Activated T-helper 2 cell treated with anti-CD3 and anti-CD28 coated beads, Interferon-gamma antibody, Interleukin-2, Interleukin-4, amounts not matched to agents 10 μg/mL and 5 μg/mL and 100 μg/mL, durations not matched to agents 14 hours and 24 hours and 36 hours (primary cell): ENCODE measurements around the gene FANCM. TPM values are rescaled to one million over a fixed set of nuclear protein-coding genes. Genes with fewer than 3 reads are reported as not detected.
"Not testable (repeated sequence)": the region's sequence is repeated elsewhere in the genome, so short reads cannot be mapped to it uniquely, and the experiment has no call there.

Source experiments
- DNase-seq: peaks from one replicate; pipeline ENCODE4 v3.0.0; 2021; ENCODE audit warnings: low spot score
- H3K27ac Mint-ChIP-seq: one replicate; pipeline ENCODE4 v1.8.0; 2021; ENCODE audit warnings: mixed read lengths
- H3K27me3 Mint-ChIP-seq: one replicate; pipeline ENCODE4 v1.8.0; 2021; ENCODE audit warnings: low read depth, mixed read lengths
- H3K36me3 Mint-ChIP-seq: one replicate; pipeline ENCODE4 v1.8.0; 2021; ENCODE audit warnings: low read depth, mixed read lengths
- H3K4me1 Mint-ChIP-seq: one replicate; pipeline ENCODE4 v1.8.0; 2021; ENCODE audit warnings: low read depth, mixed read lengths
- H3K4me3 Mint-ChIP-seq: one replicate; pipeline ENCODE4 v1.8.0; 2021; ENCODE audit warnings: low read depth, mild to moderate bottlenecking, moderate library complexity, mixed read lengths
- H3K9me3 Mint-ChIP-seq: one replicate; pipeline ENCODE4 v1.8.0; 2021; ENCODE audit warnings: mixed read lengths
- intact Hi-C: fragments of 100-400 bp; cut with micrococcal nuclease; formaldehyde crosslinking; loops from one replicate; pipeline ENCODE4 v1.15.1; 2023
- total RNA-seq: library from RNA; stranded (reverse); gene quantifications from 2 replicates; pipeline ENCODE4 v1.2.3, GENCODE V29; 2022

Gene FANCM
- total RNA-seq, 1 donor from 2014 or later, result 14.4 TPM

DNA sequence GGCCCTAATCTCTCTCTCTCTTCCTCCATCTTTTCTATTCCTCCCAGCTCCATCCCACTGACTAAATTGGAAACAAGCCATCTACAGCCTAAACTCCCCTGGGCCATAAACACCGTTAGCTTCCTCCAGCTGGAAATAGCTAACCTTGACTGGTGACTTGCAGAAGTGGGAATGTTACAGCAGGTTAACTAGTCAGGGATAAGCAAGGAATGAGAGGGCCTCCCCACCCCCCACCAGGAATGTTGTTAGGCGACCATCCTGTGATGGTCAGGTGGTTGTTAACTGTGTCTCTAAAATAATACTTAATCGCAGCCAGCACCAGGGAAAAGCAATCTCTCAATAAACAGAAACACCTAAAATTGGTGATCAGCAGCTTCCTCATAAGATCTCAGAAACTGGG is 76.5 kb downstream of the FANCM start:
- no peak for DNase-seq
- Mint-ChIP-seq H3K4me1 (peaks cover 2% of the 10 kb centered on the region), H3K9me3 (no peaks in the 10 kb centered on the region), H3K36me3 (peaks cover 64% of the 10 kb centered on the region), H3K4me3 (no peak overlapping the region), H3K27ac (peak overlapping the region; percentile 3), H3K27me3 (no peaks in the 10 kb centered on the region)
- intact Hi-C loops, result no loop called here

DNA sequence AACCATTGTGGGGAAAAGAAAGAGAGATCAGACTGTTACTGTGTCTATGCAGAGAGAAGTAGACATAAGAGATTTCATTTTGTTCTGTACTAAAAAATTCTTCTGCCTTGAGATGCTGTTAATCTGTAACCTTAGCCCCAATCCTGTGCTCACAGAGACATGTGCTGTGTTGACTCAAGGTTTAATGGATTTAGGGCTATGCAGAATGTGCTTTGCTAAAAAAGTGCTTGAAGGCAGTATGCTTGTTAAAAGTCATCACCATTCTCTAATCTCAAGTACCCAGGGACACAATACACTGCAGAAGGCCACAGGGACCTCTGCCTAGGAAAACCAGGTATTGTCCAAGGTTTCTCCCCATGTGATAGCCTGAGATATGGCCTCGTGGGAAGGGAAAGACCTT is 78.0 kb downstream of the FANCM start:
- DNase-seq, H3K4me1 Mint-ChIP-seq, intact Hi-C loops, H3K9me3 Mint-ChIP-seq, H3K4me3 Mint-ChIP-seq, H3K27ac Mint-ChIP-seq, H3K27me3 Mint-ChIP-seq: not testable (repeated sequence)
- H3K36me3 Mint-ChIP-seq, result peaks cover 69% of the 10 kb centered on the region

DNA sequence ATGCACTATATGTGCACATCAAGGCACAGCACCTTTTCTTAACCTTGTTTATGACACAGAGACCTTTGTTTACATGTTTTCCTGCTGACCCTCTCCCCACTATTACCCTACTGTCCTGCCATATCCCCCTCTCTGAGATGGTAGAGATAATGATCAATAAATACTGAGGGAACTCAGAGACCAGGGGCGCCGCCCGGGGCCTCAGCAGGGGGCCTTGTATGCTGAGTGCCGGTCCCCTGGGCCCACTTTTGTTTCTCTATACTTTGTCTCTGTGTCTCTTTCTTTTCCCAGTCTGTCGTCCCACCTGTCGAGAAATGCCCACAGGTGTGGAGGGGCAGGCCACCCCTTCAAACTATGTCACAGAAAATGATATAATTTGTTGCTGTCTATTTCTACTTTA is 78.6 kb downstream of the FANCM start:
- H3K4me1 Mint-ChIP-seq, H3K27me3 Mint-ChIP-seq, DNase-seq, H3K9me3 Mint-ChIP-seq, intact Hi-C loops, H3K4me3 Mint-ChIP-seq, H3K27ac Mint-ChIP-seq: not testable (repeated sequence)
- peaks cover 69% of the 10 kb centered on the region for H3K36me3 Mint-ChIP-seq

DNA sequence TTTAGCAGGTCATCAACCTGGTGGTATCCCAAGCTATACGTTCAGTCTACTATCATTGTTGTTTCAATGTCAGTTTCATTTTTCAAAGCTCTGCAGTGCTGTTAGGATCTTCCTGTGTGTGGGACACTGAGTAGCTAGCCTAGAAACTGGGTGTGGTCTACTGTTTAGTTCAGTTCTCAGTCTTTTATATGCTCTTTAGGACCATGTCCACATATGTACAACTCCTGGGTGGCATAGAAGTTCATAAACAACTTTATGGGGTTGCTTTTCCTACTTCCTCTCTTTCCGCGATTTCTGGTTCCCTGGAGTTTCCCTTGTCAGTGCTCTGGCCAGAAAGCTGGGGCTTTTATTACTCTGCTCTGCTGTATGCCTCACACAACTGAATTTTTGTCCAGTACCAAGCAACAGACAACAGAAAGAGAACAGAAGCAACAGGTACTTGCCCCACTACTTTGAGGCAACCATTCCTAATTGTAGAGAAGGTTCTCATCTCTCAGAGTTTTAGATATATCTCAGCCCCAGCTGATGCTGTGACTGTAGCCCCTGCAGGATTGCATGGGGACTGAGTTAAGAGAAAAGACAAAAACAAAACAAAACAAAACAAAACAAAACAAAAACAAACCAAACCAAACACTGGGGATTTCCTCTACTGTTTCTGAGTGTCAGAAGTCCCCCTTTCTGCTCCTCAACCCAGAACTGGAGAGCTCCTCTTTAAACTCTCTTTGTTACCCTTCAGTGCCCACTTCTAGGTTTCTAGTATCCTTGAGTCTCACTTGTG is 86.9 kb downstream of the FANCM start:
- intact Hi-C loops, result no loop called here
- no peak for DNase-seq
- Mint-ChIP-seq H3K4me3 (no peak overlapping the region), H3K36me3 (peaks cover 66% of the 10 kb centered on the region), H3K27ac (peak overlapping the region; percentile 31), H3K9me3 (no peaks in the 10 kb centered on the region), H3K4me1 (peaks cover 29% of the 10 kb centered on the region), H3K27me3 (no peaks in the 10 kb centered on the region)

DNA sequence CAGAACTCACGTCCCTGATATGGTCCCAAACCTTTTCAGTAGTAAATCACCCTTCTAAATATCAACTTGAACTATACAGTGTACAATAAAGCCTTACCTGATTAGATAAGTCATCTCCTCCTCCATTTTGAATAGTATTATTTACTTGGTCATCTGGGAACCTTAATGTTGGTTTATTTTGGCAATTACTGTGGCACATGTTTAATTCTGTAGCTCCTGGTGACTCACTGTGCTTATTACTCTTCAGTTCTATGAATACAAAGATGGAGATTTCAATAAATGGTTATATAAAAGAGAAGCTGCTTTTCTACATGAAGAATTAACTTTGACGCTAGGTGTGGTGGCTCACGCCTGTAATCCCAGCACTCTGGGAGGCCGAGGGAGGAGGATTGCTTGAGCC is 91.8 kb downstream of the FANCM start:
- intact Hi-C loops, result no loop called here
- Mint-ChIP-seq H3K4me3 (no peak overlapping the region), H3K4me1 (peaks cover 27% of the 10 kb centered on the region), H3K9me3 (no peaks in the 10 kb centered on the region), H3K36me3 (peaks cover 77% of the 10 kb centered on the region), H3K27ac (no peak overlapping the region), H3K27me3 (no peaks in the 10 kb centered on the region)
- DNase-seq, result no peak

DNA sequence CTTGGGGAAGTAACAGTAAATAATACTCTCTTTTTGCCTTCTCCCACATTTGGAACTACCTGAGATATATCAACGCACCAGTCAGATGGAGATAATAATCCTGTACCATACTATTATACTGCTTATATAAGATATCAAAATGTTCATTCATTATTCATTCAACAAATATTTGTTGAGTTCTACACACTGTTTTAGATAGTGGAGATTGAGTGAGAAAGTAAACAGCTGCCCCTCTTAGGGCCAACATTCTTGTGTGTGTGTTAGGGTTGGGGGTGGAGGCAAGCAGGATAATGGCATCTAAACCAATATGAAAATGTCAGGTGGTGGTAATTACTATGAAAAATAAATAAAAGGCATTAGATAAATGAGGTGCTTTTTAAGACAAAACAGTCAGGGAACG is 103.3 kb downstream of the FANCM start:
- intact Hi-C loops, result no loop called here
- Mint-ChIP-seq H3K27me3 (no peaks in the 10 kb centered on the region), H3K9me3 (no peaks in the 10 kb centered on the region), H3K4me3 (no peak overlapping the region), H3K4me1 (peaks cover 3% of the 10 kb centered on the region), H3K27ac (no peak overlapping the region), H3K36me3 (peaks cover 26% of the 10 kb centered on the region)
- DNase-seq, result no peak

DNA sequence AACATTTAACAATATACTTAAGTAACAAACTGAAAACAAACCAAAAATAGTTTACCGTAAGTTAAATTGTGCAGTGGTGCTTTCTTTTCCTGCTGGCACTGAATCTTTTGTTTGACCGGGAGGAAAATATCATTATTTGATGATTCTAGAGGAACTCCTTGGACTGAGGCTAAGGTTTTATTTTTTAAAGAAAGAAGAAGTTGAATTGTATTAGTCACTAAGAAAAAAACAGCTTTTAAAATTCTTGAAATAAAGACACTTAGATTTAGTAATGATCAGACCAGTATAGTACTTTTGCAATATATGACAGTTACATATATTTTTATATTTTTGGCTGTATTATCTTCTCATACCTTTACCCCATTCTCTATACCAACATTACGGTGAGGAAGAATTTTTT is 107.0 kb downstream of the FANCM start:
- Mint-ChIP-seq H3K27me3 (no peaks in the 10 kb centered on the region), H3K4me1 (peaks cover 3% of the 10 kb centered on the region), H3K9me3 (no peaks in the 10 kb centered on the region), H3K4me3 (no peak overlapping the region), H3K27ac (no peak overlapping the region), H3K36me3 (peaks cover 12% of the 10 kb centered on the region)
- DNase-seq, result no peak
- intact Hi-C loops, result no loop called here

DNA sequence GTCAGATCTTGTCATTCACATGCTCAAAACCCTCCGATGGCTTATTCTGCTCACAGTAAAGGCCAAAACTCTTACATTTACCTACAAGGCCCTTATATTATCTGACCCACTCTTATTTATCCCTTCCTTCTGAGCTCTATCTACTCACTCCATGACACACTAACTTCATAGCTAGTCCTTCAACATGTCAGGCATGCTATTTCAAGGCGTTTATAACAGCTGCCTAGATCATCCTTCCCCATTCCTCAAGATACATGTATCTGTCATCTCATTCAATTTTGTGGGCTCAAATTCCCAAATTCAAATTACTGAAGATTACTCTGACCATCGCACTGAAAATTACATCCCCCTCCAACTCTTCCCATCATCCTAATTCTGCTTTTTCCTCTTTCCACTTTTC is 110.4 kb downstream of the FANCM start:
- Mint-ChIP-seq H3K9me3 (no peaks in the 10 kb centered on the region), H3K4me1 (peaks cover 9% of the 10 kb centered on the region), H3K4me3 (no peak overlapping the region), H3K27ac (no peak overlapping the region), H3K36me3 (peaks cover 19% of the 10 kb centered on the region), H3K27me3 (no peaks in the 10 kb centered on the region)
- intact Hi-C loops, result loop anchor here (2.0 kb wide), 1 partner anchor 21 kb away; no protein-coding TSS in a partner anchor
- DNase-seq, result no peak

DNA sequence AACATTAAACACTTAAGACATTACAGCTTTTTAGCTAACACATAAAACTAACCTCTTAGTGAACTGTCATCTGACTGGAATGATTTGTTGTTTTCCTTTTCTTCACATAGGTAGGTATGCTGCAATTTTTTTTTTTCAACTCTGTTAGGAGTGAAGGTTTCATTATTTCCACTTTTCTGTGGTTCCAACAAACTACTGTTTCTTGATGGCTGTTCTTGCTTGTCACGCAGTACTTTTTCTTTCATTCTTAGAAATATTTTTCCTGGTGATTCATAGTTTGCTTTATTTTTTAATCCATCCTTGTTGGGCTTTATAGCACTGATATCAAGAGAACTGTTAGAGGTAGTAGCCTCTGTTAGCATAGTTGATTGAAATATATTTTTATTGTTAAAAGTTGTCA is 111.0 kb downstream of the FANCM start:
- H3K27ac Mint-ChIP-seq, result no peak overlapping the region
- intact Hi-C loops, result loop anchor here (2.0 kb wide), 1 partner anchor 22 kb away; no protein-coding TSS in a partner anchor
- H3K36me3 Mint-ChIP-seq, result peaks cover 18% of the 10 kb centered on the region
- peaks cover 13% of the 10 kb centered on the region for H3K4me1 Mint-ChIP-seq
- H3K9me3 Mint-ChIP-seq, result no peaks in the 10 kb centered on the region
- no peaks in the 10 kb centered on the region for H3K27me3 Mint-ChIP-seq
- no peak overlapping the region for H3K4me3 Mint-ChIP-seq
- DNase-seq, result no peak

DNA sequence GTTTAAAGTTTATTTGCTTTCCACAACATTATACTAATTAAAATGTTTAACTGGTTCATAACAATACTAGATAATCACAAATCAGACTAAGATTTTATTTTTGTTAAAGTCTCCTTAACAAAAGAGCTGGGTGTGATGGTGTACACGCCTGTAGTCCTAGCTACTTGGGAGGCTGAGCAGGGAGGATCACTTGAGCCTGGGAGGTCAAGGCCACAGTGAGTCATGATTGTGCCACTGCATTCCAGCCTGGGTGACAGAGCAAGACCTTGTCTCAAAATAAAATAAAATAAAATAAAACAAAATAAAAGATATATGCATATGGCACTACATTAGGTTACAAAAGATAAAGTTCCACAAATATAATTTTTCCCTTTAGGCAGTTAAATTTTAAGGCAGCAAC is 111.7 kb downstream of the FANCM start:
- Mint-ChIP-seq H3K4me1 (peaks cover 13% of the 10 kb centered on the region), H3K9me3 (no peaks in the 10 kb centered on the region), H3K27me3 (no peaks in the 10 kb centered on the region), H3K4me3 (no peak overlapping the region), H3K27ac (no peak overlapping the region), H3K36me3 (peaks cover 10% of the 10 kb centered on the region)
- intact Hi-C loops, result loop anchor here (2.0 kb wide), 1 partner anchor 23 kb away; no protein-coding TSS in a partner anchor
- no peak for DNase-seq

DNA sequence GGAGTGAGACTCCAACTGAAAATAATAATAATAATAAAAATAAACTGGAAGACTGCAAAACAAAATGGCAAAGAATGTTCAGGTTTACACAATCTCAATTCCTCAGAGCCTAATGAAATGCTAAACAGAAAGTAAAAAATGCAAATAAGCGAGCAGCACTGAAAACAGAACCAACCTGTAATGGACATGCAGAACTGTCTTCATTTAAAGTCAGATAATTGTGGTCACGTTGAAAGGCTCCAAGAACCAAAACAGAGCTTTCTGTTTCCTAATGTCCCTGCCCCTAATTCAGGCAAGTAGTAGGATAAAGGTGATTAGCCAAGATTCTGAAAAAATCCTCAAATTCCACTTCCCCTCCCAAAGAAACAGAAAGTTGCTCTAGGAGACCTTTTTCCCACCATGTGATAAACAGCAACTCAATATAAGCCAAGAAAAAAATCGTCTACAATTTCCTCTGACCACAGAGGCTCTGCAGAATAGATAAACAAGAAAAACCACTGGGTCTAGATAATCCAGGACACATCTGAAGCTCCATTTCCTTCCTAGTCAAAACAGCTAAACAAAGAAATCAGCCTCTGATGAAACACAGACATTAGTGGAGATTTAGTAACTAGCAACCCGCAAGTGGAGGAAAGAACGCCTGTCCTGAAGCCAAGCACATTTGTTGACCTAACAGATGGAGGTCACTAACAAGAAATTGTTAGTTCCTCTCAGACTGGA is 114.3 kb downstream of the FANCM start:
- peak overlapping the region; percentile 70 for H3K27ac Mint-ChIP-seq
- no peak for DNase-seq
- peak overlapping the region; percentile 49 for H3K4me3 Mint-ChIP-seq
- H3K4me1 Mint-ChIP-seq, result peaks cover 21% of the 10 kb centered on the region
- peaks cover 9% of the 10 kb centered on the region for H3K36me3 Mint-ChIP-seq
- H3K27me3 Mint-ChIP-seq, result no peaks in the 10 kb centered on the region
- no peaks in the 10 kb centered on the region for H3K9me3 Mint-ChIP-seq
- intact Hi-C loops, result loop anchor here (5.0 kb wide), 1 partner anchor 48 kb away; no protein-coding TSS in a partner anchor
